HFF-Myc (cell line): ENCODE measurements around the gene ZDHHC18.
"Not testable (repeated sequence)": the region's sequence is repeated elsewhere in the genome, so short reads cannot be mapped to it uniquely, and the experiment has no call there.

Experiments used
- DNase-seq: peaks from one replicate; pipeline ENCODE4 v3.0.0-alpha.2; 2011; ENCODE audit warnings: low read depth; ENCODE audit errors: extremely low read depth
- H3K4me3 ChIP-seq: replicated peaks from 2 replicates; pipeline ENCODE4 v1.5.1; 2011; ENCODE audit warnings: low read depth, mild to moderate bottlenecking, control low read depth, low read length
- CTCF ChIP-seq: IDR thresholded peaks from 2 replicates; pipeline ENCODE4 v1.5.1; 2012; ENCODE audit warnings: mild to moderate bottlenecking, low read depth, low read length, control low read depth; ENCODE audit errors: missing control alignments

The ZDHHC18 gene

DNA sequence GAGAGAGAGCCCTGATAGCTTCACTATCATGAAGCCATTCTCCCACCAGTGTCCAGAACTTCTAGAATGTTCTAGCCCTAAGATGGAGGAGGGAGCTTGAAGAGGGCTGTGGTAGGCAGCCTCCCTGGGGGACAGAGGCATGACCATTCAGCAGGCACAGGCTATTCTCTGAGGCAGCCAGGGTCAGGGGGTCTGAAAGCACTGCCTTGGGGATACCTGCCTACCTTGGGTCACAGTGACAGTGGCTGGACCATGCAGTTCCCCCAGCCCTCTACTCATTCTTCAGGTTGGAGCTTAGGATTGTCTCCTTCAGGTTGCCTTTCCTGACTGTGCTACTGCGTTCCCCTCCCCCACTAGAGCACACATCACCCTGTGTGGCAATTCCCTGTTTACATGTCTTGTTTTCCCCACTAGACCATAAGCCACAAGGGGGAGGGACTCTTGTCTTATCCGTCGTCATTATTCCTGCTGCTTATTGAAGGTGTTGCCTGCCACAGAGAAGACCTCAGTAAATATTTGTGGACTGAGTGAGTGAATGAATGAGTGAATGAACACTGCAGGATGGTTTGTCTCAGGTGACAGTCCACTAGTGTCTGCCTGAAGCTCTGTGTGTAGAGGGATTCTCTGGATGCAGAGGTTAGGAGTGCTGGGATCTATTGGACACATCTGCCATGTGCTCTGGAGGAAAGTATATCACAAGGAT is 5.2 kb downstream of the ZDHHC18 start:
- TF ChIP-seq CTCF, result no peak
- no peak for DNase-seq
- no peak overlapping the region for H3K4me3 ChIP-seq

DNA sequence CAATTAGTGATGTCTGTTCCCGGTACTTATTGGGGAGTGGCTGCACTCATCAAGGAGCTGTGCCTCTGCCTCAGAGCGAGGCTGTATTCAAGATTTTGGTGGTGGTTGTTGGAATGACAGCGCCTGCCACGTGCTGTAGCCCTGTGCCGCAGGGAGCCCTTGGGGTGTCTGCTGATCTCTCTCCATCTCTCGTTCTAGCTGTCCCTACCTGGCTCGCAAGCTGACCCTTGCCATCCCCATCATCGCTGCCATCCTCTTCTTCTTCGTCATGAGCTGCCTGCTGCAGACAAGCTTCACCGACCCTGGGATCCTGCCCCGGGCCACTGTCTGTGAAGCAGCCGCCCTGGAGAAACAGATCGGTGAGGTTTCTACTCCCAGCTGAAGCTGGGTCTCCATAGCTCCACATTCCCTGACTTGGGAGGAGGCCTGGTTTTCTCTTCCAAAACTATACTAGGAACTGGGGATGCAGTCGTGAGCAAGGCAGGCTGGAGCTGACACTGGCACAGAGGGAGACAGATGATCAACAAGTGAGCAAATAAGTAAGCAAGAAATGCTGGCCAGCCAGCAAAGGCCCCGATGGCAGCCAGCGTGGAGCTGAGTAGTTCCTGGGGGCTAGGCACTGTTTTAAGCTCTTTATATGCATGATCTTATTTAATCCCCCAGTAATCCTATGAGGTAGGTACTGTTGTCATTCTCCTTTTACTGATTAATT is 5.9 kb downstream of the ZDHHC18 start:
- DNase-seq, result no peak
- no peak for TF ChIP-seq CTCF
- H3K4me3 ChIP-seq, result no peak overlapping the region

GRCh38 chr1:26833432-26834405 is 7.2 kb downstream of the ZDHHC18 start:
- no peak for DNase-seq
- no peak overlapping the region for H3K4me3 ChIP-seq
- no peak for TF ChIP-seq CTCF

DNA sequence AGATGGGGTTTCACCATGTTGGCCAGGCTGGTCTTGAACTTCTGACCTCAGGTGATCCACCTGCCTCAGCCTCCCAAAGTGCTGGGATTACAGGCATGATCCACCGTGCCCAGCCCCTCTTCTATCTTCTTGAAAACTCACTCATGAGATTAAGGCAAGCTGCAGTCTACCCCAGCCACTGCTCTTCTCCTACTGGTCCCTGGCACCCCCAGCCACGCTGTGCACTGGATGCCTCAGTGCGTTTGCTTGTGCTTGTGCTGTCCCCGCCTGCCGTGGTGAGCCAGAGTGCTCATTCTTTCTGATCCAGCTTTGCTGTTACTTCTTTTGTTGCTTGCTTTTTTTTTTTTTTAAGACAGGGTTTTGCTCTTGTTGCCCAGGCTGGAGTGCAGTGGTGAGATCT is 11.2 kb downstream of the ZDHHC18 start:
- not testable (repeated sequence) for DNase-seq, H3K4me3 ChIP-seq

GRCh38 chr1:26838474-26839338 is 12.2 kb downstream of the ZDHHC18 start:
- TF ChIP-seq CTCF, result no peak
- no peak overlapping the region for H3K4me3 ChIP-seq
- DNase-seq, result no peak

- DNase-seq, result no peak
- no peak for TF ChIP-seq CTCF
- no peak overlapping the region for H3K4me3 ChIP-seq
Observed at GRCh38 chr1:26839339-26839722, 12.8 kb downstream of the ZDHHC18 start.
